ENCODE measurements around the gene NELFCD. TPM values are rescaled to one million over a fixed set of nuclear protein-coding genes. Genes with fewer than 3 reads are reported as not detected.

Gene NELFCD
- total RNA-seq, 4 donors from 2014 or later = 45.9 to 90.0 (median 63.4) TPM

- no peak for TF ChIP-seq POLR2A (IDR thresholded peaks at IDR 0.05)
- TF ChIP-seq CTCF (IDR thresholded peaks at IDR 0.05) = no peak
- TF ChIP-seq EP300 (IDR thresholded peaks at IDR 0.05) = no peak
- no peak for TF ChIP-seq POLR2AphosphoS5 (IDR thresholded peaks at IDR 0.05)
- 3% methylated on average over 7 of the region's 50 CpGs for WGBS
- DNase-seq (ENCODE audit: low spot score in 2 of 2) = no peak
- Histone ChIP-seq H3K36me3 (peaks cover 11% of the 10 kb centered on the region), H3K9me3 (no peaks in the 10 kb centered on the region), H3K4me1 (peaks cover 39% of the 10 kb centered on the region), H3K4me3 (peak within 1 kb of the TSS; percentile 88), H3K27me3 (no peaks in the 10 kb centered on the region), H3K27ac (peak within 1 kb of the TSS; percentile 76)
Measured at GRCh38 chr20:59042151-59042795, 61.2 kb downstream of the NELFCD start, which contains the start of gene PRELID3B. Gene PRELID3B, minus strand, starts transcription at chr20:59042786. Its CDS starts 56 bp downstream, at chr20:59042730.

- peak; percentile 92 to 93 for DNase-seq (ENCODE audit: low spot score in 2 of 2)
- H3K9me3 ChIP-seq = no peaks in the 10 kb centered on the region
- H3K36me3 ChIP-seq = peaks cover 4% of the 10 kb centered on the region
- no peaks in the 10 kb centered on the region for H3K27me3 ChIP-seq
- peak overlapping the region; percentile 76 for H3K27ac ChIP-seq
- 56% methylated on average over 19 of the region's 66 CpGs for whole genome bisulfite sequencing
- H3K4me1 ChIP-seq = peaks cover 39% of the 10 kb centered on the region
- TF ChIP-seq POLR2A (IDR thresholded peaks at IDR 0.05) (peak in 1 of 2 donors; percentile 11), EP300 (IDR thresholded peaks at IDR 0.05) (no peak), POLR2AphosphoS5 (IDR thresholded peaks at IDR 0.05) (no peak)
- H3K4me3 ChIP-seq = peak overlapping the region; percentile 88
Measured at GRCh38 chr20:59042796-59043631, 62.0 kb downstream of the NELFCD start.

- WGBS = 46% methylated on average over 3 of the region's 3 CpGs
- TF ChIP-seq EP300 (IDR thresholded peaks at IDR 0.05) (no peak), POLR2A (IDR thresholded peaks at IDR 0.05) (no peak), POLR2AphosphoS5 (IDR thresholded peaks at IDR 0.05) (no peak), CTCF (IDR thresholded peaks at IDR 0.05) (no peak)
- no peak for DNase-seq (ENCODE audit: low spot score in 2 of 2)
- no peaks in the 10 kb centered on the region for H3K36me3 ChIP-seq
- H3K9me3 ChIP-seq = no peaks in the 10 kb centered on the region
- H3K4me1 ChIP-seq = peaks cover 38% of the 10 kb centered on the region
- no peaks in the 10 kb centered on the region for H3K27me3 ChIP-seq
- H3K4me3 ChIP-seq = no peak overlapping the region
- H3K27ac ChIP-seq = no peak overlapping the region
Measured at GRCh38 chr20:59043698-59044097, 62.6 kb downstream of the NELFCD start.

GRCh38 chr20:59044295-59044694, 63.2 kb downstream of the NELFCD start:
- no peak for TF ChIP-seq EP300 (IDR thresholded peaks at IDR 0.05)
- no peak for TF ChIP-seq POLR2AphosphoS5 (IDR thresholded peaks at IDR 0.05)
- no peak for TF ChIP-seq CTCF (IDR thresholded peaks at IDR 0.05)
- TF ChIP-seq POLR2A (IDR thresholded peaks at IDR 0.05) = no peak
- WGBS = 91% methylated on average over 3 of the region's 3 CpGs
- H3K27me3 ChIP-seq = no peaks in the 10 kb centered on the region
- no peaks in the 10 kb centered on the region for H3K36me3 ChIP-seq
- peaks cover 37% of the 10 kb centered on the region for H3K4me1 ChIP-seq
- H3K27ac ChIP-seq = no peak overlapping the region
- H3K9me3 ChIP-seq = no peaks in the 10 kb centered on the region
- DNase-seq (ENCODE audit: low spot score in 2 of 2) = no peak
- no peak overlapping the region for H3K4me3 ChIP-seq

Other genes starting within 250 kb of the NELFCD start
- gene GNAS-AS1, start 130.4 kb upstream of the NELFCD start, total RNA-seq = not detected
- 100 to 1,000 TPM; 334 to 533 (median 451) TPM for gene GNAS, start 128.5 kb upstream of the NELFCD start, total RNA-seq
- gene CTSZ, start 26.0 kb downstream of the NELFCD start, total RNA-seq = 10 to 100 TPM; 25.6 to 38.7 (median 34.7) TPM
- under 1 TPM in 1 of 4 donors, not detected in 3; 0.17 TPM for gene TUBB1, start 38.2 kb downstream of the NELFCD start, total RNA-seq
- gene ATP5F1E, start 51.1 kb downstream of the NELFCD start, total RNA-seq = 10 to 100 TPM; 16.1 to 26.8 (median 19.5) TPM
- gene PRELID3B, start 61.5 kb downstream of the NELFCD start, total RNA-seq = 10 to 100 TPM; 25.4 to 42.2 (median 32.8) TPM
- 1 to 10 TPM in 1 of 4 donors, under 1 TPM in 2, not detected in 1; 0.16 to 1.0 (median 0.34) TPM for gene ZNF831, start 182.6 kb downstream of the NELFCD start, total RNA-seq

All from suprapubic skin (tissue), 4 donors.